ENCODE measurements around the gene GLO1. TPM values are rescaled to one million over a fixed set of nuclear protein-coding genes. Genes with fewer than 3 reads are reported as not detected.

The GLO1 gene
- total and polyA plus RNA-seq, 2 experiments from 2014 or later: 137 to 170 TPM

DNA sequence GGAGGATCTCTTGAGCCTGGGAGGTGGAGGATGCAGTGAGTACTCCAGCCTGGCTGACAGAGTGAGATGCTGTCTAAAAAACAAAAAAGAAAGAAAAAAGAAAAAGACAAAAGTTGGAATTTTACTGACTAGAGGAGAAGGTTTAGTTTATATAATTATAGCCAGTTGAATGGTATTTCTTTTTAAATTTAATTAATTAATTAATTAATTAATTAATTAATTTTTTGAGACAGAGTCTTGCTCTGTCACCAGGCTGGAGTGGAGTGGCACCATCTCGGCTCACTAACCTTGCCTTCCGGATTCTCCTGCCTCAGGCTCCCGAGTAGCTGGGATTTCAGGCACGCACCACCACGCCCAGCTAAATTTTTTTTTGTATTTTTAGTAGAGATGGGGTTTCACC is 20.8 kb upstream of the GLO1 start:
- H3K4me2 ChIP-seq: no peak overlapping the region
- H3K27ac ChIP-seq: no peak overlapping the region
- WGBS (ENCODE audit: low lambda C conversion rate, missing lambda C conversion rate): 99% methylated on average over 5 of the region's 5 CpGs
- no peak for DNase-seq (ENCODE audit: low spot score)
- H2AFZ ChIP-seq: no peak overlapping the region
- H3K9me2 ChIP-seq (replicated peaks; ENCODE audit: insufficient read depth): no peaks in the 10 kb centered on the region
- TF ChIP-seq, protein P1, sequence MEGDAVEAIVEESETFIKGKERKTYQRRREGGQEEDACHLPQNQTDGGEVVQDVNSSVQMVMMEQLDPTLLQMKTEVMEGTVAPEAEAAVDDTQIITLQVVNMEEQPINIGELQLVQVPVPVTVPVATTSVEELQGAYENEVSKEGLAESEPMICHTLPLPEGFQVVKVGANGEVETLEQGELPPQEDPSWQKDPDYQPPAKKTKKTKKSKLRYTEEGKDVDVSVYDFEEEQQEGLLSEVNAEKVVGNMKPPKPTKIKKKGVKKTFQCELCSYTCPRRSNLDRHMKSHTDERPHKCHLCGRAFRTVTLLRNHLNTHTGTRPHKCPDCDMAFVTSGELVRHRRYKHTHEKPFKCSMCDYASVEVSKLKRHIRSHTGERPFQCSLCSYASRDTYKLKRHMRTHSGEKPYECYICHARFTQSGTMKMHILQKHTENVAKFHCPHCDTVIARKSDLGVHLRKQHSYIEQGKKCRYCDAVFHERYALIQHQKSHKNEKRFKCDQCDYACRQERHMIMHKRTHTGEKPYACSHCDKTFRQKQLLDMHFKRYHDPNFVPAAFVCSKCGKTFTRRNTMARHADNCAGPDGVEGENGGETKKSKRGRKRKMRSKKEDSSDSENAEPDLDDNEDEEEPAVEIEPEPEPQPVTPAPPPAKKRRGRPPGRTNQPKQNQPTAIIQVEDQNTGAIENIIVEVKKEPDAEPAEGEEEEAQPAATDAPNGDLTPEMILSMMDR (IDR thresholded peaks at IDR 0.05; ENCODE audit: poor library complexity): no peak
- TF ChIP-seq EZH2phosphoT487 (IDR thresholded peaks at IDR 0.05; ENCODE audit: low read depth, severe bottlenecking, unreplicated experiment): no peak
- TF ChIP-seq EZH2 (IDR thresholded peaks at IDR 0.05; ENCODE audit: borderline replicate concordance): no peak
- no peaks in the 10 kb centered on the region for H3K36me3 ChIP-seq (replicated peaks; ENCODE audit: insufficient read depth, low read depth)
- H3K4me3 ChIP-seq: no peak overlapping the region
- H4K20me1 ChIP-seq (ENCODE audit: insufficient read depth, poor library complexity, severe bottlenecking): no peaks in the 10 kb centered on the region
- no peaks in the 10 kb centered on the region for H3K27me3 ChIP-seq
- H3K9me3 ChIP-seq (ENCODE audit: low read depth): no peaks in the 10 kb centered on the region
- H3K79me2 ChIP-seq: no peaks in the 10 kb centered on the region
- no peaks in the 10 kb centered on the region for H3K4me1 ChIP-seq (ENCODE audit: insufficient read depth)

DNA sequence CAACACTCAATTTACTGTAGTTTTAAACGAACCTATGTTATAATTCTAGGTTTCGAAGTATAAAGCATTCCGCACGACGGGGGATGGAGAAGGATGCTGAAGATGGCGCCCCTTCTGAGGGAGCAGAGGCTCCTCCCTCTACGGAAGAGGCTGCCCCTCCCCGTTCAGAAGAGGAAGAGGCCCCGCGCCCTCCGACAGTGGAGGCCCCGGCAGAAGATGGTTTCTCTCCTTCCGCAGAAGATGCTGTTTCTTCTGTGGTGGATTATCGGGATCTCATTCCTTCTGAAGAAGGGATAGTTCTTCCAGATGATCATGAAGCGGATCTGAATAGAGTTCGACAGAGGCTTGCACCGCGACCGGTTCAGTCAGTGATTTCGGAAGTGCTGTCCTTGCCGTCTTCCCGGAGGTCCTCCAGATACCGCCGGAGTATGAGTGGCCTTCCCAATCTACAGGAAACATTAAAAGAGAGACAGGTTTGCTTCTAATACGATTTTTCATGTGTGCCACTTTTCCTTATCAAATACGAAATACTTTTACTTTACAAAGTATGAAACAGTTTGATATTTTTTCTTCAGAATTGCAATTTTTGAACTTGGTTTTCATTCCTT is 19.9 kb upstream of the GLO1 start:
- no peak for DNase-seq (ENCODE audit: low spot score)
- H3K4me2 ChIP-seq: no peak overlapping the region
- H3K27ac ChIP-seq: no peak overlapping the region
- TF ChIP-seq EZH2phosphoT487 (IDR thresholded peaks at IDR 0.05; ENCODE audit: low read depth, severe bottlenecking, unreplicated experiment) (no peak), EZH2 (IDR thresholded peaks at IDR 0.05; ENCODE audit: borderline replicate concordance) (no peak)
- TF ChIP-seq, protein P1 (IDR thresholded peaks at IDR 0.05; ENCODE audit: poor library complexity): no peak
- H2AFZ ChIP-seq: no peak overlapping the region
- no peaks in the 10 kb centered on the region for H3K27me3 ChIP-seq
- H3K9me2 ChIP-seq (replicated peaks; ENCODE audit: insufficient read depth): no peaks in the 10 kb centered on the region
- no peaks in the 10 kb centered on the region for H3K4me1 ChIP-seq (ENCODE audit: insufficient read depth)
- 95% methylated on average over 26 of the region's 26 CpGs for WGBS (ENCODE audit: low lambda C conversion rate, missing lambda C conversion rate)
- no peaks in the 10 kb centered on the region for H3K9me3 ChIP-seq (ENCODE audit: low read depth)
- no peaks in the 10 kb centered on the region for H4K20me1 ChIP-seq (ENCODE audit: insufficient read depth, poor library complexity, severe bottlenecking)
- no peak overlapping the region for H3K4me3 ChIP-seq
- H3K36me3 ChIP-seq (replicated peaks; ENCODE audit: insufficient read depth, low read depth): no peaks in the 10 kb centered on the region
- H3K79me2 ChIP-seq: no peaks in the 10 kb centered on the region

DNA sequence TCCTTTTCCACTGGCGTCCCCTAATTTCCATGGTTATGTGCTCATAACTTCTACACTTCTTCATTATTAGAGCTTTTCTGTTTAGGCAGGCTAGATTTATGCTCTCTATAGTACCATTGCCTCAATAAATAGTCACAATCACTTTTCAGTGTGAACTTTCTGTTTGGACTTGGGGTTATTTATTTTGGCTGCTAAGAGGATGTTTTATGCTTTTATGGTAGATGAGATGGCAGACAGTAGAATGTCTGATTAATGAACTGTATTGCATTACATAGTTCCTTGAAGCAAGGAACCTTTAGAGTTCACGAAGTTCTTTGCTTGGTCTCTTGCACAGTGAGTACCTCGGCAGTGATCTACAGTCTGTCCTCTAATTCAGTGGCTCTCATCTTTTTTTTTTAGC is 19.1 kb upstream of the GLO1 start:
- Histone ChIP-seq H3K36me3 (replicated peaks; ENCODE audit: insufficient read depth, low read depth) (no peaks in the 10 kb centered on the region), H3K27me3 (no peaks in the 10 kb centered on the region), H4K20me1 (ENCODE audit: insufficient read depth, poor library complexity, severe bottlenecking) (no peaks in the 10 kb centered on the region), H3K79me2 (no peaks in the 10 kb centered on the region), H3K27ac (no peak overlapping the region), H3K4me3 (no peak overlapping the region), H3K9me2 (replicated peaks; ENCODE audit: insufficient read depth) (no peaks in the 10 kb centered on the region), H2AFZ (no peak overlapping the region), H3K4me2 (no peak overlapping the region), H3K4me1 (ENCODE audit: insufficient read depth) (no peaks in the 10 kb centered on the region), H3K9me3 (ENCODE audit: low read depth) (no peaks in the 10 kb centered on the region)
- no peak for DNase-seq (ENCODE audit: low spot score)
- 78% methylated on average over 3 of the region's 3 CpGs for WGBS (ENCODE audit: low lambda C conversion rate, missing lambda C conversion rate)
- TF ChIP-seq EZH2 (IDR thresholded peaks at IDR 0.05; ENCODE audit: borderline replicate concordance) (no peak), EZH2phosphoT487 (IDR thresholded peaks at IDR 0.05; ENCODE audit: low read depth, severe bottlenecking, unreplicated experiment) (no peak)
- TF ChIP-seq, protein P1 (IDR thresholded peaks at IDR 0.05; ENCODE audit: poor library complexity): no peak
